ENCODE data around the gene PAFAH2.

The PAFAH2 gene

GRCh38 chr1:26023009-26023408, 25.1 kb upstream of the PAFAH2 start:
- no peak for TF ChIP-seq CTCF (IDR thresholded peaks at IDR 0.05; ENCODE audit: low read depth, low read length, missing control alignments)
- peak overlapping the region; percentile 59 for H3K4me3 ChIP-seq (ENCODE audit: low read depth, low read length)
- in situ Hi-C loops (cut with HindIII; ENCODE audit: low pct_ligation_motif_present, low sequenced_read_pairs): no loop called here
- no peaks in the 10 kb centered on the region for H3K36me3 ChIP-seq (replicated peaks)
- no peak overlapping the region for H3K27ac ChIP-seq
- no peaks in the 10 kb centered on the region for H3K27me3 ChIP-seq (replicated peaks)
- no peak for DNase-seq

- no peak for DNase-seq
- in situ Hi-C loops (cut with HindIII; ENCODE audit: low pct_ligation_motif_present, low sequenced_read_pairs): no loop called here
- TF ChIP-seq CTCF (IDR thresholded peaks at IDR 0.05; ENCODE audit: low read depth, low read length, missing control alignments): no peak
These were observed 24.5 kb upstream of the PAFAH2 start for GRCh38 chr1:26022404-26022779.

GRCh38 chr1:26021647-26022403, 24.0 kb upstream of the PAFAH2 start, which contains the start of gene EXTL1:
EXTL1 (plus strand) TSS chr1:26021775; CDS start chr1:26022647, 872 bp downstream.
- peak; percentile 40 for DNase-seq
- in situ Hi-C loops (cut with HindIII; ENCODE audit: low pct_ligation_motif_present, low sequenced_read_pairs): no loop called here
- no peak for TF ChIP-seq CTCF (IDR thresholded peaks at IDR 0.05; ENCODE audit: low read depth, low read length, missing control alignments)
- no peaks in the 10 kb centered on the region for H3K36me3 ChIP-seq (replicated peaks)
- peak within 1 kb of the TSS; percentile 59 for H3K4me3 ChIP-seq (ENCODE audit: low read depth, low read length)
- no peak within 1 kb of the TSS for H3K27ac ChIP-seq
- H3K27me3 ChIP-seq (replicated peaks): no peaks in the 10 kb centered on the region

More at GRCh38 chr1:26022404-26022779, 24.5 kb upstream of the PAFAH2 start:
- H3K4me3 ChIP-seq (ENCODE audit: low read depth, low read length): peak overlapping the region; percentile 59
- H3K27me3 ChIP-seq (replicated peaks): no peaks in the 10 kb centered on the region
- no peaks in the 10 kb centered on the region for H3K36me3 ChIP-seq (replicated peaks)
- no peak overlapping the region for H3K27ac ChIP-seq

GRCh38 chr1:26020941-26021646, 23.2 kb upstream of the PAFAH2 start:
- Histone ChIP-seq H3K27ac (no peak overlapping the region), H3K27me3 (replicated peaks) (no peaks in the 10 kb centered on the region), H3K36me3 (replicated peaks) (no peaks in the 10 kb centered on the region), H3K4me3 (ENCODE audit: low read depth, low read length) (peak overlapping the region; percentile 9)
- no peak for DNase-seq
- in situ Hi-C loops (cut with HindIII; ENCODE audit: low pct_ligation_motif_present, low sequenced_read_pairs): no loop called here
- no peak for TF ChIP-seq CTCF (IDR thresholded peaks at IDR 0.05; ENCODE audit: low read depth, low read length, missing control alignments)

GRCh38 chr1:26020330-26020768, 22.5 kb upstream of the PAFAH2 start:
- in situ Hi-C loops (cut with HindIII; ENCODE audit: low pct_ligation_motif_present, low sequenced_read_pairs): no loop called here
- Histone ChIP-seq H3K27me3 (replicated peaks) (no peaks in the 10 kb centered on the region), H3K4me3 (ENCODE audit: low read depth, low read length) (no peak overlapping the region), H3K36me3 (replicated peaks) (no peaks in the 10 kb centered on the region), H3K27ac (peak overlapping the region; percentile 22)
- TF ChIP-seq CTCF (IDR thresholded peaks at IDR 0.05; ENCODE audit: low read depth, low read length, missing control alignments): no peak
- DNase-seq: peak; percentile 61

Measured in brain microvascular endothelial cell (primary cell).